HG02642 (cell line): Measurements from ENCODE around the gene PTPRG.
"Not testable (repeated sequence)": the region's sequence is repeated elsewhere in the genome, so short reads cannot be mapped to it uniquely, and the experiment has no call there.

Experiments used
- ATAC-seq: cut with Tn5 transposase; IDR thresholded peaks from one replicate; pipeline ENCODE4 v1.9.1; 2021; ENCODE audit warnings: mild to moderate bottlenecking; ENCODE audit not compliant: unreplicated experiment, poor library complexity

Gene PTPRG

DNA sequence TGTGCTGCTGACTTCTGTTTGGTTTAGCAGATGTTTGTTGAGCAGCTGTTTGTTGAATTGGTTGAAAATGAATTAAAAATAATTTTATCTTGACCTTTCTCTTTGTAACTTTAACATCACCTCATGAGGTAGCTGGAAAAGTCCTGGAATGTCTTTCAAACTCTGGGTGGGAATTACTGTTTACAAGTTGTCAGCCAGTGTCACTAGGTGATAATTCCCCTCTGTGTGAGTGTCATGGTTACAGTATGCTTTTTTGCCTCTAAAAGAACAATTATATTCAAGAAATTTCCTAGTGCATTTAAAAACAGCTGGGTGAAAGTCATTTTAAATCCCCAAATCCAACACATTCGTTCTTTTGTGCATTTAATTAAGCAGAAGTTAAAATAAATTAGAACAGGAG is 113.2 kb downstream of the PTPRG start:
- no peak for ATAC-seq

DNA sequence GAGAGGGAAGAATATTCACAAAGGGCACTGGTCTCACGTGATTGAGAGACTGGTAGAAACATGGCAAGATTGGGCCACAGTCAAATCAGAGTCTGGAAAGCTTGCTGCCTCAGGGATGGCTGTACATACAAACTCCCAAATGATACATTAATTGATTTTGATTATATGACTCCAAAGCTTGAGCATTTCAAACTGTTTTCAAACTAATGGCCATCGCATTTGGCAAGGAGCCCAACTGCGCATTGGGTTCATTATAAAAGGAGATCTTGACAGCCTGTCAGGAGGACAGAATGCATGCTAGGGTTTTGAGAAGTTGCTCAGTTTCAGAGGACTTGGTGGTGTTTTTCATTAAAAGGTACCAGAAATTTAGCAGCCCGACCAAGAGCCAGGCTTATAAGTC is 117.7 kb downstream of the PTPRG start:
- ATAC-seq, result no peak

DNA sequence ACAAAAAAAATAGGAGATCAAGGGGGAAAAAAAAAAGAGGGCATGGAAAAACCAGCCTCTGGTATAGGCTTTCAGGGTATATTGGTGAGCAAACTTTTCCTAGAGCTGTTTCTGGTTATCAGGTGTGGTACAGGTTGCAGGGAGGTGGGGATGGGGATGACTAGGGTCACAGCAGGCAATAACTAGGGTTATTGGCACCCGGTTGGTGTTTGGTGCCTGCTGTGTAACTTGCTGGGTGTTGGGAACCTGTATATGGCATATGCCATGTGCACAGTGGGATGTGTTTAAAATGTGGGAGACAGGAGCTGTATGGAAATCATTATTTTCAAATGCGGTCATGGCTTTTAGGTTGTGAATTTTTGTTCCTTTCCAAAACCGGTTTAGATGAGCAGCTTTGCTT is 119.2 kb downstream of the PTPRG start:
- ATAC-seq, result no peak

DNA sequence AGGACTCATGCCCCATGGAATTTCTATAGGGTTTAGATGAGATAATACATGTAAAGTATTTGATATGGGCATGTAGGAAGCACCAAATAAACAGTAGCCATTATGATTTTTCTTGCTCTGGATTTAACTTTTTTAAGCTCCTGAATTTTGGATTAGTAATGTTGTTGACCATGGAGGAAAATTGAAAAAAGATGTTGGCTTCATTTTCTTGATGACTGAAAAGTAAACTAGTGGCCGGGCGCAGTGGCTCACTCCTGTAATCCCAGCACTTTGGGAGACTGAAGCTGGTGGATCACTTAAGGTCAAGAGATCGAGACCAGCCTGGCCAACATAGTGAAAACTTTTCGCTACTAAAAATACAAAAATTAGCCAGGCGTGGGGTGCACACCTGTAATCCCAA is 120.3 kb downstream of the PTPRG start:
- ATAC-seq, result no peak

- ATAC-seq, result no peak
These were observed 121.5 kb downstream of the PTPRG start for GRCh38 chr3:61682671-61683548.

GRCh38 chr3:61683549-61684236 is 122.3 kb downstream of the PTPRG start:
- ATAC-seq, result no peak

DNA sequence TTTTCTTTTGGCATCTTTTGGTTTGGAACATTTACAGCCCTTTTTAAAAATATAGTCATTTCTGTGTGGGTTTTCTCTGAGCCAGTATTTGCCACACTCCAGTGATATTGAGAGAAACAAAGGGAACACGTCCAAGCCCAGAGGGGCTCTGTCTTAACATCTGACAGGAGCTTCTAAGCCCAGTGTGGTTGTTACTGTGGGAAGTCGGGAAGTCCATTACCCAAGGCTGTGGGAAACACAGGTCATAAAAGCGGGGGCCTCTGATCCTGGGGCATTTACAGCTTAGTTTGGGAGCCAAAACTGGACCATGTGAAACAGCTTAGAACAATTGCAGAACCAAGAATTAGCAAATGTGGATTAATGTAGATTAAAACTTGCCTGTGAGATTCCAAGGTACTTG is 123.0 kb downstream of the PTPRG start:
- ATAC-seq, result no peak

- ATAC-seq, result no peak
These were observed 124.4 kb downstream of the PTPRG start for GRCh38 chr3:61685755-61686154.

DNA sequence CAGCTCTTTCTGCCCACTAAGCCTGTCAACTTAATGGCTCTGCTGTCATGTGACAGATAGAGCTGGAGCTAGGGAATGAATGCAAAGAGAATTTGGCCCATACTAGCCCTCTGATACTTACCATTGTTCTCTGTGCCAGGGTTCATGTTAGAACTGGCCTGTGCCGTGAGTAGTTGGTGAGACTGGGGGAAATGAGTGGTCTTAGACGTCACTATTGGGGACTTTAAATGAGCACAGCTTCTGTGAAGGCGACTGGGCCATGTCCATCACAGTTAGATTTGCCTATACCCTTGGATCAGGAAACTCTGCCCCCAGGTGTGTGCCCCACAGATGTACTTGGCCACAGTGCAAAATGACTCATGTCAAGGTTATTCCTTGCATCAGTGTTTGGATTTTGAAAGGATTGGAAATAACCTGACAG is 124.9 kb downstream of the PTPRG start:
- no peak for ATAC-seq

DNA sequence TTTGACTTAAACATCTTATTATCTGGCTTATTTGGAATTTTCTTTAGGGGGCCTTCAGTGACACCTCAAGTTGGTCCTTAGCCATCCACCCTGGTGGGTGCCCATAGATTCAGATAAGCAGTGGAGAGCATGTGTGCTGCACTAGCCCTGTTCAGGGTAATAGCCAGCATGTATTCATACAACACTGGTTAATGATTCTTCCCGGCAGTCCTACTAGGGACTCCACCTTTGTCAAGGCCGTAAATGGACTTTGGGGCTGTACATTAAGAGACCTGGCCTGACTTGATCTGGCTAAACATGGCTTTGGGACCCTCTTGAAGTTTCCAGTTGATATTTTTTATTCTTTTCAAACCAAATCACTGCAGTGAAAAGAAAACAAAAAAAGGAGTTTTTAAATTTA is 125.8 kb downstream of the PTPRG start:
- ATAC-seq, result no peak

DNA sequence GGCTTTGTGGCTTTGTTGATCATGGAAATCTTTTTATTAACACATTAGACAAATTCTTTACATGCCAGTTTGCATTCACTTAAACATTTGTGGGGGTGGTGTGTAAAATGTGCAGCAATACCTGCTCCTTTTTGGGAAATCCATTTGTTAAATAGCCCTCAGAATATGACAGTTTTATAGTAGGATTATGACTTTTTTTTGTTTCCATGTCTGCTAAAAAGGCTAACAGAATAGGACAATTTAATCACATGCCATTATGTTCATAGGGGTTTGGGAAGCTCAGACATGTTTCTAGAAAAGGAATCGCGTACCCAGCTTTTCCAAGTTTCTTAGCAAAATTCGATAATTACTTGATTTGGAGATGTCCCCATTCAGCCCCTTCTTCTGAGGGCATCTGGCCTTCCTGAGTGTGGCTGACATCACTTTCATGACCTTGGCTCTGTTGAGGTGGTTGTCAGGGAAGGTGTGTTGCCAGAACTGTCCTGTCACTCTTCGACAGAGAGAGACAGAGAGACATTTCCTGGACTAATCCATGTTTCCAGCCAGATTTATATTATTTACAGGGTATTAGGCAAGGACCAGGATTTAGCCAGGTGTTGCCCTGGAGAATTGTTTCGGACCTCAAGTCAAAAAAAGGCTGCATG is 126.4 kb downstream of the PTPRG start:
- ATAC-seq, result no peak

DNA sequence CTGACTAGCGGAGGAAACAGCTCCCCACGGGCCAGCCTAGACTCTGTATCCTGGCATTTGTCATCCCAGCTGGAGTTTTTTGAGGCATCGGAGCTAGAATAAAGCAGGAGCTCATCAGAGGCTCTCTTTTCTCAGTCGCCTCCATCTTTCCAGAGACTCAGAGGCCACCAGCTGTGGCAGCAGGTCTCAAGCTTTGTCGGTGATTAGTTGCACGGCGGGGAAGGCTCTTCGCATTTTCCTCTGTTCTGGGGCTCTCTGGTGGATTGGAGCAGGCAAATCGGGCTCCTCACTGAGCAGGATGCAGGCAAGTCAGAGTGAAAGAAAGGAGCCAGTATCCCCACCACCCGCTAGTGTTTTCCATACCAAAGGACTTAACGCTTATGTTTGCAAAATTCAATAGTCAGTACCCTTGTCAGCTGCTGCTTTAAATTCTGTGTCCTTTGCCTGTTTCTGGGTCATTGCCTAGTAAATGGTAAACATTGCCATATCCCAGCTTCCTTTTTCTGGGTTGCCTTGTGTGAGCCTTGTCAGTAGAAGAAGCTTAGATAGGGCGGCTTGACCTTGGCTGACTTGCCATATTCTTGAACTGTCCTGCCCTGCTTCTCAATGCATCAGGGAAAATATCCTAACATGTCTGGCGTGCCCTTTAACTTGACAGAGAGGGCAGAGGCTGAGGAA is 127.1 kb downstream of the PTPRG start:
- no peak for ATAC-seq

DNA sequence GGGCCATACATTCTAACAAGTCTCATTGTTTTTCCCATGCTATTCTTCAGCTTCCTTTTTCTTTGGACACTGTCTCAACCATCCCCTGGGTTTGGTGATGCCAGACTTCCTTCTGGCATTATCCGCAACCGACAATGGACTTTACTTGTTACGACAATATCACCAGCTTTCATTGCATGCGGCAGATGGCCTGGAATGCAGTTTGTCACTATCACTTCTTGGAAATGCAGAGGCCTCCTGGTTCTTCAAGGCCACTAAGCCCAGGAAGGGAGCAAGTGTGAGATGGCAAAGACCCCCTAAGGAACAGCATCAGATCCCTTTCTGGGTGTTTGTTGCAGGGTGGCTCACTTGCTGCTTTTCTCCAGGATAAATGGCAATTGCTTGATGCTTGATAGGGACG is 128.6 kb downstream of the PTPRG start:
- ATAC-seq, result no peak

DNA sequence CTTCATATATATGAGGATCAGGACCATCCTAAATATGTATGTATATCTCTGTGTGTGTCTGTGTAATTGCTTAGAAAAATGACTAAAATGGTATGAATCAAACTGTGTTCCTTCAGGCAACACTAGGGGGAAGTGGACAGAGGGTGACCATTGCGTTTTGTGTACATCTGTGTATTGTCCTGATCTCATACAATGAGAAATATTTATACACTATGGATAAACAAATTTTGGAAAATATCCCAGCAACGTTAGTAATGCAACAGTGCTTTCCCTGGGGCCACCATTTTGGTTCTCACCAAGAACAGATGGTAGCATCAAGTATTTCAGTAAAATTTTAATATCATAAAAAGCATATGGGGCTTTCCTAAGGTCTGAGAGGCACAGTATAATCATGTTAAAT is 130.1 kb downstream of the PTPRG start:
- no peak for ATAC-seq

GRCh38 chr3:61697301-61697700 is 135.9 kb downstream of the PTPRG start:
- no peak for ATAC-seq

DNA sequence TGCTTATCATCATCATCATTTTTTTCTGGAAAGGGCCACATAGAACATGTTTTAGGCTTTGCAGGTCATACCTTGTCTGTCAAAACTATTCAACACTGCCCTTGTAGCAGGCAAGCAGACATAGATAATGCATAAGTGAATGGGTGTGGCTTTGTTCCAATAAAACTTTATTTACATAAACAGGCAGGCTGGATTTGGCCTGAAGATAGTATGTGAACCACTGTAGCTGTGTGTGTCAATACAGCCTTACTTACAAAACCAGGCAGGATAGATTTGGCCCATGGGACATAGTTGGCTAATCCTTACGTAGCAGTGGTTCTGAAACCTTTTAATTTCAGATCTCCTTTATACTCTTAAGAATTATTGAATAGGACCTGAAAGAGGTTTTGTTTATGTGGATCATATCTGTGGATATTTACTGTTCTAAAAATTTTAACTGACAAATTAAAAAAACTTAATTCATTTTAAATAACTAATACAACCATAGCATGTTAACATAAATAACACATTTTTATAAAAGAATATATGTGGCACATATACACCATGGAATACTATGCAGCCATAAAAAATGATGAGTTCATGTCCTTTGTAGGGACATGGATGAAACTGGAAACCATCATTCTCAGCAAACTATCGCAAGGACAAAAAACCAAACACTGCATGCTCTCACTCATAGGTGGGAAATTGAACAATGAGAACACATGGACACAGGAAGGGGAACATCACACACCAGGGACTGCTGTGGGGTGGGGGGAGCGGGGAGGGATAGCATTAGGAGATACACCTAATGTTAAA is 137.1 kb downstream of the PTPRG start:
- not testable (repeated sequence) for ATAC-seq

- no peak for ATAC-seq
These were observed 138.3 kb downstream of the PTPRG start for GRCh38 chr3:61699622-61700021.

- no peak for ATAC-seq
These were observed 139.6 kb downstream of the PTPRG start for GRCh38 chr3:61701011-61701410.

GRCh38 chr3:61702453-61702852 is 141.1 kb downstream of the PTPRG start:
- no peak for ATAC-seq

GRCh38 chr3:61704807-61705206 is 143.4 kb downstream of the PTPRG start:
- no peak for ATAC-seq
